HG03565 (cell line): ENCODE measurements around the gene JOSD2.
"Not testable (repeated sequence)": the region's sequence is repeated elsewhere in the genome, so short reads cannot be mapped to it uniquely, and the experiment has no call there.

ENCODE experiments used
- ATAC-seq: cut with Tn5 transposase; IDR thresholded peaks from one replicate; pipeline ENCODE4 v1.9.1; 2021; ENCODE audit warnings: mild to moderate bottlenecking, moderate library complexity; ENCODE audit not compliant: unreplicated experiment

JOSD2 gene

GRCh38 chr19:50478901-50479715 lies 31.9 kb downstream of the JOSD2 start:
- ATAC-seq: no peak

GRCh38 chr19:50477751-50478515 lies 33.1 kb downstream of the JOSD2 start:
- ATAC-seq: no peak

GRCh38 chr19:50476907-50477238 lies 34.1 kb downstream of the JOSD2 start:
- ATAC-seq: no peak

GRCh38 chr19:50476224-50476906 lies 34.6 kb downstream of the JOSD2 start, which contains the start of the genes EMC10 and GARIN5A:
EMC10 (plus strand) TSS chr19:50476507; CDS start chr19:50476545, 38 bp downstream.
GARIN5A (minus strand) TSS chr19:50476848; CDS start chr19:50476388, 460 bp downstream.
- ATAC-seq: peak; percentile 77

GRCh38 chr19:50475736-50476223 lies 35.2 kb downstream of the JOSD2 start:
- ATAC-seq: no peak

GRCh38 chr19:50475101-50475568 lies 35.9 kb downstream of the JOSD2 start:
- no peak for ATAC-seq

- ATAC-seq: not testable (repeated sequence)
Measured at GRCh38 chr19:50473336-50473735, 37.7 kb downstream of the JOSD2 start.

- no peak for ATAC-seq
Measured at GRCh38 chr19:50468818-50469217, 42.2 kb downstream of the JOSD2 start.

GRCh38 chr19:50467566-50467965 lies 43.4 kb downstream of the JOSD2 start:
- ATAC-seq: no peak

GRCh38 chr19:50466706-50467039 lies 44.3 kb downstream of the JOSD2 start:
- ATAC-seq: no peak

GRCh38 chr19:50465986-50466705 lies 44.8 kb downstream of the JOSD2 start:
- ATAC-seq: no peak

- ATAC-seq: no peak
Measured at GRCh38 chr19:50465000-50465399, 46.0 kb downstream of the JOSD2 start.

GRCh38 chr19:50464348-50464747 lies 46.6 kb downstream of the JOSD2 start:
- no peak for ATAC-seq

- ATAC-seq: no peak
Measured at GRCh38 chr19:50462970-50463369, 48.0 kb downstream of the JOSD2 start.

GRCh38 chr19:50461066-50461875 lies 49.7 kb downstream of the JOSD2 start:
- peak; percentile 50 for ATAC-seq

GRCh38 chr19:50460161-50460765 lies 50.7 kb downstream of the JOSD2 start:
- ATAC-seq: peak; percentile 38

GRCh38 chr19:50459638-50460037 lies 51.4 kb downstream of the JOSD2 start:
- no peak for ATAC-seq

GRCh38 chr19:50459067-50459456 lies 51.9 kb downstream of the JOSD2 start:
- ATAC-seq: no peak

- no peak for ATAC-seq
Measured at GRCh38 chr19:50458396-50459066, 52.5 kb downstream of the JOSD2 start.
